Measurements from ENCODE around the gene ARIH2.

DNA sequence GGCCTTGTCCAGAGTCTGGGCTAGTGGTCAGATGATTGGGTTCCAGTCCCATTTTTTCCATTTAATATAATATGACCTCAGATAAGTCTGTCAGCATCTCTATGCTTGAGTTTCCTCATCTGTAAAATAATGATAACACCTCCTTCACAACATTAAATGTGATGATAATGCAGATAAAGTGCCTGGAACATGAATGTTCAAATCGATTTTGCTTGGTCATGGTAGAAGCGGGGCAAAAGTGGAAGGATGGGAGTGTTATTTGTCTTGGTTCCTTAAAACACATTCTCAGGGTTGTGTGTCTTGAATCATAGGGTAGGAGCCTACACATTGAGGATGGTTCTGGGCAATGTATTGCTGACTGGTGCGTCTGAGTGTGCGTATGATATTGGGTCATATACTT, 16.9 kb downstream of the ARIH2 start:
- no peak for TF ChIP-seq POLR2A (IDR thresholded peaks at IDR 0.05)
- TF ChIP-seq, protein P1, sequence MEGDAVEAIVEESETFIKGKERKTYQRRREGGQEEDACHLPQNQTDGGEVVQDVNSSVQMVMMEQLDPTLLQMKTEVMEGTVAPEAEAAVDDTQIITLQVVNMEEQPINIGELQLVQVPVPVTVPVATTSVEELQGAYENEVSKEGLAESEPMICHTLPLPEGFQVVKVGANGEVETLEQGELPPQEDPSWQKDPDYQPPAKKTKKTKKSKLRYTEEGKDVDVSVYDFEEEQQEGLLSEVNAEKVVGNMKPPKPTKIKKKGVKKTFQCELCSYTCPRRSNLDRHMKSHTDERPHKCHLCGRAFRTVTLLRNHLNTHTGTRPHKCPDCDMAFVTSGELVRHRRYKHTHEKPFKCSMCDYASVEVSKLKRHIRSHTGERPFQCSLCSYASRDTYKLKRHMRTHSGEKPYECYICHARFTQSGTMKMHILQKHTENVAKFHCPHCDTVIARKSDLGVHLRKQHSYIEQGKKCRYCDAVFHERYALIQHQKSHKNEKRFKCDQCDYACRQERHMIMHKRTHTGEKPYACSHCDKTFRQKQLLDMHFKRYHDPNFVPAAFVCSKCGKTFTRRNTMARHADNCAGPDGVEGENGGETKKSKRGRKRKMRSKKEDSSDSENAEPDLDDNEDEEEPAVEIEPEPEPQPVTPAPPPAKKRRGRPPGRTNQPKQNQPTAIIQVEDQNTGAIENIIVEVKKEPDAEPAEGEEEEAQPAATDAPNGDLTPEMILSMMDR (IDR thresholded peaks at IDR 0.05), result no peak

Data from uterus (tissue), 2 donors.